ACC112 (cell line): Measurements from ENCODE around the gene KCNMA1.

Experiments
- H2AFZ ChIP-seq: fragments of 200-600 bp; sonication (generic); one replicate; pipeline ENCODE4 v1.6.0; 2017; ENCODE audit warnings: antibody characterized with exemption, low read length; ENCODE audit not compliant: unreplicated experiment
- H3K27ac ChIP-seq: fragments of 200-600 bp; sonication (generic); 2 replicates; pipeline ENCODE4 v1.5.1; 2014; ENCODE audit warnings: low read depth, mild to moderate bottlenecking, antibody characterized with exemption, low read length, moderate library complexity
- H3K27me3 ChIP-seq: fragments of 200-600 bp; sonication (generic); 2 replicates; pipeline ENCODE4 v1.6.1; 2014; ENCODE audit warnings: mild to moderate bottlenecking, antibody characterized with exemption, low read length, moderate library complexity, mixed read lengths; ENCODE audit not compliant: insufficient read depth
- H3K36me3 ChIP-seq: fragments of 200-600 bp; sonication (generic); 2 replicates; pipeline ENCODE4 v1.6.1; 2016; ENCODE audit warnings: mild to moderate bottlenecking, antibody characterized with exemption, low read length, moderate library complexity, mixed read lengths; ENCODE audit not compliant: insufficient read depth
- H3K4me1 ChIP-seq: fragments of 200-600 bp; sonication (generic); one replicate; pipeline ENCODE4 v1.6.1; 2016; ENCODE audit warnings: low read length, mixed read lengths; ENCODE audit not compliant: insufficient read depth, unreplicated experiment, control insufficient read depth
- H3K4me3 ChIP-seq: fragments of 200-600 bp; sonication (generic); 2 replicates; pipeline ENCODE4 v1.5.1; 2014; ENCODE audit warnings: mild to moderate bottlenecking, low read depth, low read length
- H3K79me2 ChIP-seq: fragments of 200-600 bp; sonication (generic); one replicate; pipeline ENCODE4 v1.6.0; 2016; ENCODE audit warnings: low read length; ENCODE audit not compliant: control insufficient read depth, unreplicated experiment, insufficient read depth

Gene KCNMA1

DNA sequence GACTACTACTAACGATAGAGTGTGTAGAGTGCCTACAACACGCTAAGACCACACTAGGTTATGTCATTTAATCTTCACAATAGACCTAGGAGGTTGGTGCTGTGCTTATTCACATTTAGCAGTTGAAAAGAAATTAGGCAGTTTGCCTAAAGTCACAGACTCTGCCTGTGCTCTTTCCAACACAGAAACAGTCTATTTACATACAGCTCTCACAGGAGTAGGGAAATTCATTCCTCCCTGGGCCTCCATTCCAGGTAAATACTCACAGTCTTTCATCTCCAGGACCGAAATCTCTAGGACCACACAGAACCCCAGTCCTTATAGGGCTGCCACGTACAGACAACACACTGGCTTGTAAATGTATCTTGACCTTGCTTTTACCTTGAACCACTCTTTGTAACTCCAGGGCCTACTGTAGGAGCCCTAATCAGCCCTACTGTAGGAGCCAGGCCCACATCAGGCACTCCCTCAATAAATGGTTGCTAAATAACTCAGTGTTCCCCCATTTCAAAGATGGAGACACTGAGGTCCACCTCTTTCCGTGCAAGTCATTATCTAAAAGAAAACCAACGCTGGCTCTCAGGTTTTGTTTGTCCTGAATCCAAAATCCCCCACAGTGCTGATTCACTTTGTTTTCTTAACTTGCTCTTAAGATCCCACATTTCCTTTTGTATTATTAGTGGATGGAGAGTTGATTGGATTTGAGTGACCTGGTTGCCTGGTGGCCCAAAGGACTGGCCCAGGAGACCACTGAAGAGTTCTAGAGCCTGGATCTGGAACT is 146.9 kb downstream of the KCNMA1 start:
- no peaks in the 10 kb centered on the region for H3K36me3 ChIP-seq

GRCh38 chr10:77486517-77486916 is 151.1 kb downstream of the KCNMA1 start:
- H3K4me3 ChIP-seq, result no peak overlapping the region

More for the DNA sequence above, 146.9 kb downstream of the KCNMA1 start:
- Histone ChIP-seq H3K4me1 (no peaks in the 10 kb centered on the region), H3K27ac (no peak overlapping the region), H3K4me3 (no peak overlapping the region), H3K27me3 (no peaks in the 10 kb centered on the region), H3K79me2 (no peaks in the 10 kb centered on the region), H2AFZ (no peak overlapping the region)

GRCh38 chr10:77485847-77486246 is 151.8 kb downstream of the KCNMA1 start:
- no peak overlapping the region for H3K4me3 ChIP-seq
- H3K27ac ChIP-seq, result no peak overlapping the region
- H3K79me2 ChIP-seq, result no peaks in the 10 kb centered on the region
- H3K36me3 ChIP-seq, result no peaks in the 10 kb centered on the region
- no peaks in the 10 kb centered on the region for H3K27me3 ChIP-seq
- H2AFZ ChIP-seq, result no peak overlapping the region
- no peaks in the 10 kb centered on the region for H3K4me1 ChIP-seq

More at GRCh38 chr10:77486517-77486916, 151.1 kb downstream of the KCNMA1 start:
- H3K79me2 ChIP-seq, result no peaks in the 10 kb centered on the region
- H3K27ac ChIP-seq, result no peak overlapping the region
- no peaks in the 10 kb centered on the region for H3K4me1 ChIP-seq
- H3K27me3 ChIP-seq, result no peaks in the 10 kb centered on the region
- H2AFZ ChIP-seq, result no peak overlapping the region
- H3K36me3 ChIP-seq, result no peaks in the 10 kb centered on the region

DNA sequence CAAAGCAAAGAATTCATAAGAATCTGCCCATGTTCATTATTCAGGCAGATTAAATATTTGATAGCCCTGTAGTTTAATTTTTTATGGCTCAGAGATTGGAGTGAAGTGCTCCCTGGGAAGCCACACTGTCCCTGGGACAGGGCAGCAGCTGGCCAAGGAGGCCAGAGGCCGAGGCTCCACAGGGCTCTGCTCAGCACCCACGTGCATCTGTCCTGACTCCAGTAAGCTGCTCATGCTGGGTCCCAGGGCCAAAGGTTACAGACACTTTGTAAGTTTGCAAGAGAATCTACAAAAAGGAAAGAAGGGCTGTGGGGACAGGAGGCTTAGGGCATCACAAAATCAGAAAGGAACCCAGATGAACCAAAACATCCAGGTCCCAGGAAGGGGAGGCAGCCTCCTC is 155.5 kb downstream of the KCNMA1 start:
- H3K4me3 ChIP-seq, result no peak overlapping the region
- H3K79me2 ChIP-seq, result no peaks in the 10 kb centered on the region
- no peaks in the 10 kb centered on the region for H3K27me3 ChIP-seq
- H3K36me3 ChIP-seq, result no peaks in the 10 kb centered on the region
- peaks cover 11% of the 10 kb centered on the region for H3K4me1 ChIP-seq
- H3K27ac ChIP-seq, result no peak overlapping the region
- no peak overlapping the region for H2AFZ ChIP-seq

GRCh38 chr10:77479586-77479985 is 158.0 kb downstream of the KCNMA1 start:
- Histone ChIP-seq H2AFZ (no peak overlapping the region), H3K27me3 (no peaks in the 10 kb centered on the region), H3K4me1 (peaks cover 11% of the 10 kb centered on the region), H3K79me2 (no peaks in the 10 kb centered on the region), H3K36me3 (no peaks in the 10 kb centered on the region), H3K4me3 (no peak overlapping the region), H3K27ac (no peak overlapping the region)

GRCh38 chr10:77478962-77479359 is 158.6 kb downstream of the KCNMA1 start:
- Histone ChIP-seq H3K36me3 (no peaks in the 10 kb centered on the region), H3K27me3 (no peaks in the 10 kb centered on the region), H3K4me1 (peaks cover 11% of the 10 kb centered on the region), H3K79me2 (no peaks in the 10 kb centered on the region), H2AFZ (no peak overlapping the region), H3K4me3 (no peak overlapping the region), H3K27ac (no peak overlapping the region)

DNA sequence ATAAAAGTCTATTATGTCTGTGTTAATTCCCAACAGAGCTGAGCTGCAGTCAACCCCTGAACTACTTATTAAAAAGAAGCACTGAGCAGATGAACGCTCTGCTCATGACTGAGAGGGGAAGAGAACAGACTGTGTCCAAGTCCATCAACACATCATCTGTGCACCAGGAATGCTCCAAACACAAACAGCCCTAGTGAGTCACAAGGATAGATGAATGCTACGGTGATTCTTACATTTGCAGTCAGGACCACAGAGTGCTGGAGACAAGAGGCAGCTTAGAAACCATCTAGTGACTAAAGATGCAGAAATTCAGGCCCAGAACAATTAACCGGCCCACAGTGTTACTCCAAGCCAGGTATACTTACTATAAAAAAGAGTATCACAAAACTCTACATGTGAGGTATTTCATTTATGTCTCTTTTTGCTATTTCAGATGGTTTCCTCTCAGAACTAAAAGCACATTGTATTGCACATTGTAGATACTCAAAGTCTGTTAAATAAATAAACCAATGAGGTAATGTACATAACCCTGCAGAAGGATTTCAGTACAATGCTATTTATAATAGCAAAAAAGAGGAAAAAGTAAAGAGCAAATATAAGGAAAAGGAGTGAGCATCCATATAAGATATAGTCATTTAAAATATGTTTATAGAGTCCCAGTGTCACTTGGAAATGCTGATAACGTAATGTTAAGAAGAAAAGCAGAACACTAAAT is 159.2 kb downstream of the KCNMA1 start:
- no peak overlapping the region for H2AFZ ChIP-seq
- H3K27me3 ChIP-seq, result no peaks in the 10 kb centered on the region
- no peak overlapping the region for H3K4me3 ChIP-seq
- H3K27ac ChIP-seq, result no peak overlapping the region
- no peaks in the 10 kb centered on the region for H3K79me2 ChIP-seq
- peaks cover 11% of the 10 kb centered on the region for H3K4me1 ChIP-seq
- H3K36me3 ChIP-seq, result no peaks in the 10 kb centered on the region

DNA sequence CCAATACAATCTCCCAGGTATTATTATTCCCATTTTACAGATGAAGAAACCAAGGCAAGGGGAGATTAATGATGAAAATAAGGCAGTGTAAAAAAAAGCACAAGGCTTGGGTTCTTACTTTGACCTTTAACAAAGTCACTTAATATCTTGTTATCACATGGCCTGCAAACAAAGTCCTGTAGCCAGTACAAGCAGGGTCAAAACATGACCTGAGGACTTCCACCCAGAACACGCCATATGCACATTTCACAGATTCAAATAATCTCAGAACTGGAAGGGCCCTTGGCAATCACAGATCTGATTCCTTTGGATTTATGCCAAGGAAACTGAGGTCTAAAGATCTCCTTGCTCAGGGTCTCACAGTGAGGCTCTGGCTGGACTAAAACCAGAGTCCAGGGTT is 162.1 kb downstream of the KCNMA1 start:
- no peak overlapping the region for H3K4me3 ChIP-seq

GRCh38 chr10:77474939-77475338 is 162.7 kb downstream of the KCNMA1 start:
- Histone ChIP-seq H3K36me3 (no peaks in the 10 kb centered on the region), H2AFZ (no peak overlapping the region), H3K27ac (no peak overlapping the region), H3K4me1 (peaks cover 11% of the 10 kb centered on the region), H3K79me2 (no peaks in the 10 kb centered on the region), H3K27me3 (no peaks in the 10 kb centered on the region), H3K4me3 (no peak overlapping the region)

More for the DNA sequence above, 162.1 kb downstream of the KCNMA1 start:
- H3K27me3 ChIP-seq, result no peaks in the 10 kb centered on the region
- H3K36me3 ChIP-seq, result no peaks in the 10 kb centered on the region
- peaks cover 11% of the 10 kb centered on the region for H3K4me1 ChIP-seq
- no peak overlapping the region for H2AFZ ChIP-seq
- no peaks in the 10 kb centered on the region for H3K79me2 ChIP-seq
- H3K27ac ChIP-seq, result no peak overlapping the region

GRCh38 chr10:77474386-77474785 is 163.2 kb downstream of the KCNMA1 start:
- H3K4me1 ChIP-seq, result peaks cover 11% of the 10 kb centered on the region
- H3K36me3 ChIP-seq, result no peaks in the 10 kb centered on the region
- no peaks in the 10 kb centered on the region for H3K79me2 ChIP-seq

GRCh38 chr10:77472146-77472545 is 165.5 kb downstream of the KCNMA1 start:
- H3K36me3 ChIP-seq, result no peaks in the 10 kb centered on the region
- no peak overlapping the region for H3K27ac ChIP-seq
- H3K4me1 ChIP-seq, result no peaks in the 10 kb centered on the region
- H3K79me2 ChIP-seq, result no peaks in the 10 kb centered on the region
- H3K27me3 ChIP-seq, result no peaks in the 10 kb centered on the region
- H2AFZ ChIP-seq, result no peak overlapping the region
- H3K4me3 ChIP-seq, result no peak overlapping the region

More at GRCh38 chr10:77474386-77474785, 163.2 kb downstream of the KCNMA1 start:
- Histone ChIP-seq H3K4me3 (no peak overlapping the region), H3K27ac (no peak overlapping the region), H2AFZ (no peak overlapping the region), H3K27me3 (no peaks in the 10 kb centered on the region)
